SU-DHL-6 (cell line): ENCODE results near the gene COL6A2.

ENCODE experiments used
- H2AFZ ChIP-seq: fragments of 200-600 bp; sonication (generic); 2 replicates; pipeline ENCODE4 v1.6.1; 2014; ENCODE audit warnings: low read depth, mild to moderate bottlenecking, moderate library complexity, mixed read lengths, antibody characterized with exemption, low read length; ENCODE audit not compliant: severe bottlenecking
- H3F3A ChIP-seq: fragments of 200-600 bp; shearing (Covaris generic); 2 replicates; pipeline ENCODE4 v1.6.0; 2016; ENCODE audit warnings: antibody characterized with exemption, mild to moderate bottlenecking; ENCODE audit not compliant: insufficient read depth
- H3K27ac ChIP-seq: fragments of 200-600 bp; sonication (generic); 2 replicates; pipeline ENCODE4 v1.5.1; 2016; ENCODE audit warnings: low read depth, mild to moderate bottlenecking, low read length, moderate library complexity, mixed read lengths
- H3K27me3 ChIP-seq: fragments of 200-600 bp; sonication (generic), shearing (Covaris generic); 2 replicates; pipeline ENCODE4 v1.6.0; 2014; ENCODE audit warnings: mild to moderate bottlenecking, low read length
- H3K36me3 ChIP-seq: fragments of 200-600 bp; sonication (generic); 2 replicates; pipeline ENCODE4 v1.6.1; 2014; ENCODE audit warnings: mild to moderate bottlenecking, low read length, mixed read lengths
- H3K4me2 ChIP-seq: fragments of 300-600, 200-600 bp; shearing (Covaris generic), sonication (generic); 2 replicates; pipeline ENCODE4 v1.6.0; 2014; ENCODE audit warnings: low read length, low read depth, mild to moderate bottlenecking; ENCODE audit not compliant: poor library complexity, severe bottlenecking
- H3K4me3 ChIP-seq: fragments of 200-600 bp; sonication (generic); 2 replicates; pipeline ENCODE4 v1.5.1; 2014; ENCODE audit warnings: antibody characterized with exemption, low read length, mild to moderate bottlenecking, mixed read lengths; ENCODE audit not compliant: insufficient read depth, poor library complexity, severe bottlenecking
- H3K79me2 ChIP-seq: fragments of 200-600 bp; sonication (generic); 2 replicates; pipeline ENCODE4 v1.6.1; 2014; ENCODE audit warnings: mild to moderate bottlenecking, low read length, moderate library complexity; ENCODE audit not compliant: insufficient read depth
- H3K9ac ChIP-seq: fragments of 200-600 bp; sonication (generic); 2 replicates; pipeline ENCODE4 v1.7.0; 2014; ENCODE audit warnings: mild to moderate bottlenecking, low read length
- H3K9me2 ChIP-seq: fragments of 200-600 bp; sonication (generic); replicated peaks from 2 replicates; pipeline ENCODE4 v1.6.1; 2014; ENCODE audit warnings: low read length; ENCODE audit not compliant: insufficient read depth
- H3K9me3 ChIP-seq: fragments of 200-600 bp; sonication (generic); 2 replicates; pipeline ENCODE4 v1.6.1; 2014; ENCODE audit warnings: low read length, mixed read lengths; ENCODE audit not compliant: insufficient read depth
- H4K20me1 ChIP-seq: fragments of 200-600 bp; sonication (generic); 2 replicates; pipeline ENCODE4 v1.6.1; 2014; ENCODE audit warnings: low read depth, mild to moderate bottlenecking, antibody characterized with exemption, low read length, moderate library complexity, mixed read lengths
- EZH2phosphoT487 ChIP-seq: fragments of 200-600 bp; sonication (generic), shearing (Covaris generic); conservative IDR thresholded peaks from 2 replicates; pipeline ENCODE4 v1.6.1; 2018; ENCODE audit warnings: mild to moderate bottlenecking, antibody characterized with exemption, low read length, moderate library complexity, mixed read lengths
- TF ChIP-seq, protein P1 (sequence below): fragments of 200-600 bp; sonication (generic); IDR thresholded peaks from one replicate; pipeline ENCODE4 v1.5.1; 2017; ENCODE audit warnings: antibody characterized with exemption, mild to moderate bottlenecking, low read length, moderate library complexity; ENCODE audit not compliant: insufficient read depth, poor library complexity, severe bottlenecking

Gene COL6A2

DNA sequence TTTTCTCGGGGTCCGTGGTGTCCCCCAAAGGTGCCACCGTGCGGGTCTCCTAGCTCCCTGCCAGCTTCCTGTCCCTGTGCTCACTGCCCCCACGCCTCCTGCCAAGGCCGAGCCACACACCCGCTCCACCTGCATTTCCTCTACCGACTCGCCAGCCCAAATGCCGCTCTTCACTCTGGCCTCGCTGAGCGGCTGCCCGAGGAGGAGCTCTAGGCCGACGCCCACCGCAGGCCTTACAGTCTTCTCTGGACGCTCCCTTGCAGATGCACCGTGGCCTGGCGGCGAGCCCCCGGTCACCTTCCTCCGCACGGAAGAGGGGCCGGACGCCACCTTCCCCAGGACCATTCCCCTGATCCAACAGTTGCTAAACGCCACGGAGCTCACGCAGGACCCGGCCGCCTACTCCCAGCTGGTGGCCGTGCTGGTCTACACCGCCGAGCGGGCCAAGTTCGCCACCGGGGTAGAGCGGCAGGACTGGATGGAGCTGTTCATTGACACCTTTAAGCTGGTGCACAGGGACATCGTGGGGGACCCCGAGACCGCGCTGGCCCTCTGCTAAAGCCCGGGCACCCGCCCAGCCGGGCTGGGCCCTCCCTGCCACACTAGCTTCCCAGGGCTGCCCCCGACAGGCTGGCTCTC lies 31.1 kb downstream of the COL6A2 start:
- Histone ChIP-seq H3K9me2 (no peaks in the 10 kb centered on the region), H4K20me1 (no peaks in the 10 kb centered on the region), H3K79me2 (no peaks in the 10 kb centered on the region), H3K36me3 (no peaks in the 10 kb centered on the region), H3K27ac (no peak overlapping the region), H3K9me3 (no peaks in the 10 kb centered on the region), H3K9ac (no peak overlapping the region), H3K27me3 (no peaks in the 10 kb centered on the region), H3K4me3 (no peak overlapping the region), H3K4me2 (no peak overlapping the region), H2AFZ (no peak overlapping the region), H3F3A (no peaks in the 10 kb centered on the region)
- TF ChIP-seq, protein P1, sequence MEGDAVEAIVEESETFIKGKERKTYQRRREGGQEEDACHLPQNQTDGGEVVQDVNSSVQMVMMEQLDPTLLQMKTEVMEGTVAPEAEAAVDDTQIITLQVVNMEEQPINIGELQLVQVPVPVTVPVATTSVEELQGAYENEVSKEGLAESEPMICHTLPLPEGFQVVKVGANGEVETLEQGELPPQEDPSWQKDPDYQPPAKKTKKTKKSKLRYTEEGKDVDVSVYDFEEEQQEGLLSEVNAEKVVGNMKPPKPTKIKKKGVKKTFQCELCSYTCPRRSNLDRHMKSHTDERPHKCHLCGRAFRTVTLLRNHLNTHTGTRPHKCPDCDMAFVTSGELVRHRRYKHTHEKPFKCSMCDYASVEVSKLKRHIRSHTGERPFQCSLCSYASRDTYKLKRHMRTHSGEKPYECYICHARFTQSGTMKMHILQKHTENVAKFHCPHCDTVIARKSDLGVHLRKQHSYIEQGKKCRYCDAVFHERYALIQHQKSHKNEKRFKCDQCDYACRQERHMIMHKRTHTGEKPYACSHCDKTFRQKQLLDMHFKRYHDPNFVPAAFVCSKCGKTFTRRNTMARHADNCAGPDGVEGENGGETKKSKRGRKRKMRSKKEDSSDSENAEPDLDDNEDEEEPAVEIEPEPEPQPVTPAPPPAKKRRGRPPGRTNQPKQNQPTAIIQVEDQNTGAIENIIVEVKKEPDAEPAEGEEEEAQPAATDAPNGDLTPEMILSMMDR, result no peak
- TF ChIP-seq EZH2phosphoT487, result no peak

DNA sequence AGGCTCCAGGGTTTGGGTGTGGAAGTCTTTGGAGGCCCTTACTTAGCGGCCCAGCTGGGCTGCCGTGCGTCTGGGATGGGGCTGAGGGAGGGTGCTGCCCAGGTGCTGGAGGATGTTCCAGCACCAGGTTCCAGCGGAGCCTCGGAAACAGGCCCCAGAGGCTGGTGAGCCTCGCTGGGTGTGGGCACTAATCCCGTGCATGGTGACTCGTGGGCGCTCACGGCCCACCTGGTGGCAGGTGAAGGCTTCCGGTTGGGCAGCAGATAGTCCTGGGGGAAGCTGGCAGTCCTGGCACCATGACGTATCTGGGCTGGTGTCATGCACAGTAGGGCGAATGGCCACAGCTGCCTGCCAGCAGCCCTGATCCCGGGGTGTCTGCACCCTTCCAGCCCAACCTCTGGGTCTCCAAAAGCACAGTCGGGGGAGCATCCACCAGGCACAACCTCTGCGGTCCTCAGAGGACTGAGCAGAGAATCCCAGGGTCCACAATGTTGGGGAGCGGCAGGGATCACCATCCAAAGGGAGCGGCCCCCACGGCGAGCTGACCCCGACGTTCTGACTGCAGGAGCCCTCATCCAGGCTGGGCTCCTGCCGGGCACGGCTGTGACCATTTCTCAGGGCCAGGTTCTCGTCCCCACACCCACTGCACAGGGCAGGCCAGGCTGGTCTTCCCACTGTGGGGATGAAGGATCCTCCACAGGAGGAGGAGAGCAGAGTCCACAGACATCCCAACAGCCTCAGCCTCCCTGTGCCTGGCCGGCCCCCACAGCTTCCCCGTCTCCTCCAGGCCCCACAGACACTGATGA lies 32.1 kb downstream of the COL6A2 start:
- H2AFZ ChIP-seq, result no peak overlapping the region
- no peaks in the 10 kb centered on the region for H3K36me3 ChIP-seq
- no peaks in the 10 kb centered on the region for H3K9me2 ChIP-seq
- H3K4me2 ChIP-seq, result no peak overlapping the region
- no peaks in the 10 kb centered on the region for H3K79me2 ChIP-seq
- no peaks in the 10 kb centered on the region for H4K20me1 ChIP-seq
- TF ChIP-seq, protein P1, result no peak
- no peak for TF ChIP-seq EZH2phosphoT487
- H3K9ac ChIP-seq, result no peak overlapping the region
- H3F3A ChIP-seq, result no peaks in the 10 kb centered on the region
- no peaks in the 10 kb centered on the region for H3K27me3 ChIP-seq
- H3K27ac ChIP-seq, result no peak overlapping the region
- H3K9me3 ChIP-seq, result no peaks in the 10 kb centered on the region
- H3K4me3 ChIP-seq, result no peak overlapping the region

DNA sequence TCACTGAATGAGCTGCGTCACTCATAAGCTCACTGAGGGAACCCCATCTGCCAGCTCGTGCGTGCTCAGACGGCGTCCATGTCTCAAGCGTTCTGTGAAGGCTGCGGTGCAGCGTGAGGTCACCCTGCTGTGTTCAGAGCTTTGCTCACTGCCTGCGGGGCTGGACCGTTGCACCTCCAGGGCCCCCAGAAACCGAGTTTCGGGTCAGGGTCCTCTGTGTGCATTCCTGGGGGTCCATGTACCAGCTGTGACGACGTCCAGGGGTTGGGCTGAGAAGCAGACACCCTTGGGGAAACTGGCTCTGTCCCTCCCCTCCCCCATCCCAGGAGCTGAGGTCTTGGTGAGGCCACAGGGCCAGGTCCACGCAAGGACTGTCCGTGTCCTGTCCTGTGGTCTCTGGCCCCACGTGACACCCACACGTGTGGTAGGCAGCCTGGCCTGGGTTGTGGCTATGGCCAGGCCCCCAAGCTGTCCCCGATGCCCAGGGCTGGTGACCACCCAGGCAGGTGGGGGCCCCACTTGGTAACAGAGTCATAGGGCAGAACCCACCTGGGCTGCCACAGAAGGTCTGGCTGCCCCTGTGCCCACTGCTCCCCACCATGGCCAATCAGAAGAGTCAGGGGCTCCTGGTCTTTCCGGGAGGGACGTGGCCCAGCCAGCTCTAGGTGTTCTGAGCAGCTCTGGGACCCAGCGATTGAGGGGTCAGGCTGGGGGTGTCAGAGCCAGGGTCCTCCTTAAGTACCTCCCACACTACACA lies 33.1 kb downstream of the COL6A2 start:
- H4K20me1 ChIP-seq, result no peaks in the 10 kb centered on the region
- no peak overlapping the region for H3K9ac ChIP-seq
- no peaks in the 10 kb centered on the region for H3K36me3 ChIP-seq
- no peaks in the 10 kb centered on the region for H3K9me2 ChIP-seq
- H3K4me2 ChIP-seq, result no peak overlapping the region
- no peak overlapping the region for H3K27ac ChIP-seq
- H2AFZ ChIP-seq, result no peak overlapping the region
- H3K27me3 ChIP-seq, result no peaks in the 10 kb centered on the region
- no peaks in the 10 kb centered on the region for H3K9me3 ChIP-seq
- no peak overlapping the region for H3K4me3 ChIP-seq
- no peaks in the 10 kb centered on the region for H3F3A ChIP-seq
- TF ChIP-seq, protein P1, result no peak
- TF ChIP-seq EZH2phosphoT487, result no peak
- no peaks in the 10 kb centered on the region for H3K79me2 ChIP-seq
